HEK293T (cell line): ENCODE data around the gene PNLIPRP3.

Source experiments
- CTCF ChIA-PET: fragments of 350-600 bp; formaldehyde crosslinking; extraction: SDS; loops from one replicate; lab custom pipeline; 2021; ENCODE audit warnings: antibody characterized with exemption, inconsistent platforms; lab: Yijun Ruan, JAX
- POLR2A ChIA-PET: fragments of 350-600 bp; formaldehyde crosslinking; extraction: SDS; loops from one replicate; lab custom pipeline; 2020; ENCODE audit warnings: antibody characterized with exemption, inconsistent platforms; lab: Yijun Ruan, JAX
- DNase-seq: peaks from one replicate; pipeline ENCODE4 v3.0.0; 2012; ENCODE audit warnings: mixed read lengths; ENCODE audit errors: extremely low spot score
- ARNT ChIP-seq: fragments of 450-650 bp; IDR thresholded peaks from 2 replicates; pipeline ENCODE4 v1.6.1; 2017; ENCODE audit warnings: mild to moderate bottlenecking
- BHLHE40 ChIP-seq: fragments of 450-650 bp; IDR thresholded peaks from 2 replicates; pipeline ENCODE4 v1.6.1; 2016; ENCODE audit warnings: mild to moderate bottlenecking, moderate library complexity, borderline replicate concordance
- CTBP1 ChIP-seq: fragments of 450-650 bp; IDR thresholded peaks from 2 replicates; pipeline ENCODE4 v1.6.1; 2016; ENCODE audit warnings: borderline replicate concordance
- ELF4 ChIP-seq: fragments of 450-650 bp; IDR thresholded peaks from 2 replicates; pipeline ENCODE4 v1.6.1; 2017; ENCODE audit warnings: antibody characterized with exemption
- FOXA1 ChIP-seq: fragments of 450-650 bp; IDR thresholded peaks from 2 replicates; pipeline ENCODE4 v1.6.1; 2016; ENCODE audit warnings: mild to moderate bottlenecking
- FOXK2 ChIP-seq: fragments of 450-650 bp; IDR thresholded peaks from 2 replicates; pipeline ENCODE4 v1.6.1; 2016; ENCODE audit warnings: mild to moderate bottlenecking
- FOXM1 ChIP-seq: fragments of 450-650 bp; IDR thresholded peaks from 2 replicates; pipeline ENCODE4 v1.6.1; 2017; ENCODE audit warnings: mild to moderate bottlenecking, borderline replicate concordance
- HDGF ChIP-seq: fragments of 450-650 bp; IDR thresholded peaks from 2 replicates; pipeline ENCODE4 v1.6.1; 2017; ENCODE audit warnings: antibody characterized with exemption, borderline replicate concordance
- L3MBTL2 ChIP-seq: fragments of 450-650 bp; conservative IDR thresholded peaks from 2 replicates; pipeline ENCODE4 v1.6.1; 2016; ENCODE audit warnings: mild to moderate bottlenecking
- LEF1 ChIP-seq: fragments of 450-650 bp; IDR thresholded peaks from 2 replicates; pipeline ENCODE4 v1.6.1; 2017; ENCODE audit warnings: mild to moderate bottlenecking, borderline replicate concordance
- NFRKB ChIP-seq: fragments of 450-650 bp; IDR thresholded peaks from 2 replicates; pipeline ENCODE4 v1.6.1; 2016; ENCODE audit warnings: mild to moderate bottlenecking, moderate library complexity
- PKNOX1 ChIP-seq: fragments of 450-650 bp; IDR thresholded peaks from 2 replicates; pipeline ENCODE4 v1.6.1; 2016
- SP1 ChIP-seq: fragments of 450-650 bp; IDR thresholded peaks from 2 replicates; pipeline ENCODE4 v1.6.1; 2017
- SUZ12 ChIP-seq: fragments of 450-650 bp; IDR thresholded peaks from 2 replicates; pipeline ENCODE4 v1.6.1; 2016; ENCODE audit warnings: mild to moderate bottlenecking
- TARDBP ChIP-seq: fragments of 450-650 bp; IDR thresholded peaks from 2 replicates; pipeline ENCODE4 v1.6.1; 2016
- ZNF384 ChIP-seq: fragments of 450-650 bp; IDR thresholded peaks from 2 replicates; pipeline ENCODE4 v1.6.1; 2016

PNLIPRP3 gene

GRCh38 chr10:116440330-116441030 lies 12.8 kb downstream of the PNLIPRP3 start:
- no peak for DNase-seq
- ChIA-PET CTCF (interaction anchor here (0.6 kb wide), 1 partner anchor 172 kb away, joined by 4 read pairs; no protein-coding TSS in a partner anchor), POLR2A (no interaction called here)
- TF ChIP-seq PKNOX1 (no peak), L3MBTL2 (0 out of 2 replicates have a peak, but pooled peaks have one; percentile 28)

- CTCF ChIA-PET: no interaction called here
- TF ChIP-seq ELF4: no peak
- no peak for TF ChIP-seq ZNF384
- TF ChIP-seq BHLHE40: no peak
- no peak for TF ChIP-seq FOXA1
- TF ChIP-seq FOXM1: no peak
- TF ChIP-seq SUZ12: no peak
- no peak for TF ChIP-seq TARDBP
These were observed 17.0 kb downstream of the PNLIPRP3 start for GRCh38 chr10:116444527-116445142.

GRCh38 chr10:116450861-116451260 lies 23.2 kb downstream of the PNLIPRP3 start:
- DNase-seq: no peak
- ChIA-PET CTCF (no interaction called here), POLR2A (no interaction called here)
- TF ChIP-seq CTBP1: no peak
- no peak for TF ChIP-seq ZNF384
- no peak for TF ChIP-seq HDGF
- TF ChIP-seq SUZ12: no peak
- no peak for TF ChIP-seq TARDBP
- no peak for TF ChIP-seq NFRKB
- TF ChIP-seq ARNT: no peak
- no peak for TF ChIP-seq L3MBTL2
- TF ChIP-seq SP1: no peak
- no peak for TF ChIP-seq PKNOX1

More at GRCh38 chr10:116444527-116445142, 17.0 kb downstream of the PNLIPRP3 start:
- POLR2A ChIA-PET: no interaction called here
- DNase-seq: peak; percentile 62

GRCh38 chr10:116451711-116452337 lies 24.2 kb downstream of the PNLIPRP3 start:
- ChIA-PET CTCF (no interaction called here), POLR2A (no interaction called here)
- no peak for DNase-seq
- TF ChIP-seq LEF1 (no peak), L3MBTL2 (no peak), ARNT (no peak), SUZ12 (no peak), FOXA1 (no peak), HDGF (no peak), TARDBP (no peak), FOXK2 (no peak), ELF4 (no peak), FOXM1 (no peak), SP1 (no peak), PKNOX1 (no peak), BHLHE40 (no peak), NFRKB (no peak), CTBP1 (no peak), ZNF384 (no peak)

- POLR2A ChIA-PET: no interaction called here
- DNase-seq: no peak
- CTCF ChIA-PET: no interaction called here
- TF ChIP-seq L3MBTL2: no peak
- TF ChIP-seq PKNOX1: no peak
- no peak for TF ChIP-seq SUZ12
- no peak for TF ChIP-seq FOXM1
- TF ChIP-seq TARDBP: no peak
- TF ChIP-seq ARNT: no peak
- no peak for TF ChIP-seq ZNF384
These were observed 24.7 kb downstream of the PNLIPRP3 start for GRCh38 chr10:116452338-116452720.

- no peak for DNase-seq
- CTCF ChIA-PET: no interaction called here
- POLR2A ChIA-PET: no interaction called here
- TF ChIP-seq ARNT (no peak), HDGF (no peak), TARDBP (no peak), FOXM1 (no peak), NFRKB (no peak), SUZ12 (no peak)
These were observed 29.8 kb downstream of the PNLIPRP3 start for GRCh38 chr10:116457488-116457887.
